OCI-LY1 (cell line): Measurements from ENCODE around the gene RETN.

Experiments used
- H2AFZ ChIP-seq: fragments of 200-600 bp; sonication (generic), shearing (Covaris generic); 2 replicates; pipeline ENCODE4 v1.6.0; 2014; ENCODE audit warnings: antibody characterized with exemption, mild to moderate bottlenecking, low read length
- H3F3A ChIP-seq: fragments of 200-600 bp; sonication (generic), shearing (Covaris generic); 2 replicates; pipeline ENCODE4 v1.6.0; 2014; ENCODE audit warnings: mild to moderate bottlenecking, antibody characterized with exemption, low read length, moderate library complexity; ENCODE audit not compliant: insufficient read depth
- H3K27ac ChIP-seq: fragments of 200-600 bp; sonication (generic); 2 replicates; pipeline ENCODE4 v1.5.1; 2014; ENCODE audit warnings: low read length, mixed run types, mild to moderate bottlenecking, low read depth; ENCODE audit not compliant: poor library complexity, severe bottlenecking
- H3K27me3 ChIP-seq: fragments of 200-600 bp; sonication (generic); 2 replicates; pipeline ENCODE4 v1.6.0; 2014; ENCODE audit warnings: antibody characterized with exemption, mild to moderate bottlenecking, low read length, moderate library complexity; ENCODE audit not compliant: insufficient read depth
- H3K36me3 ChIP-seq: fragments of 200-600 bp; sonication (generic); 2 replicates; pipeline ENCODE4 v1.6.1; 2014; ENCODE audit warnings: mild to moderate bottlenecking, antibody characterized with exemption, low read length, moderate library complexity, mixed read lengths; ENCODE audit not compliant: insufficient read depth
- H3K4me1 ChIP-seq: fragments of 200-600 bp; sonication (generic); 2 replicates; pipeline ENCODE4 v1.5.1; 2014; ENCODE audit warnings: mild to moderate bottlenecking, low read length, moderate library complexity; ENCODE audit not compliant: insufficient read depth, severe bottlenecking
- H3K4me2 ChIP-seq: fragments of 200-600 bp; sonication (generic), shearing (Covaris generic); 2 replicates; pipeline ENCODE4 v1.6.1; 2014; ENCODE audit warnings: low read length
- H3K4me3 ChIP-seq: fragments of 200-600 bp; sonication (generic); 2 replicates; pipeline ENCODE4 v1.5.1; 2014; ENCODE audit warnings: low read length, low read depth, mild to moderate bottlenecking, mixed read lengths; ENCODE audit not compliant: poor library complexity, severe bottlenecking
- H3K79me2 ChIP-seq: fragments of 200-600 bp; shearing (Covaris generic); 2 replicates; pipeline ENCODE4 v1.6.1; 2016; ENCODE audit warnings: mixed run types, low read length, mixed read lengths; ENCODE audit not compliant: insufficient read depth
- H3K9ac ChIP-seq: fragments of 200-600 bp; sonication (generic), shearing (Covaris generic); 2 replicates; pipeline ENCODE4 v1.6.1; 2014; ENCODE audit warnings: mild to moderate bottlenecking, low read length, mixed read lengths
- H3K9me2 ChIP-seq: fragments of 200-600 bp; sonication (generic), shearing (Covaris generic); 2 replicates; pipeline ENCODE4 v1.6.1; 2014; ENCODE audit warnings: low read depth, mild to moderate bottlenecking, low read length, mixed read lengths
- H3K9me3 ChIP-seq: fragments of 200-600 bp; shearing (Covaris generic); 2 replicates; pipeline ENCODE4 v1.6.1; 2014; ENCODE audit warnings: low read length, mixed read lengths
- H4K20me1 ChIP-seq: fragments of 200-600 bp; sonication (generic), shearing (Covaris generic); 2 replicates; pipeline ENCODE4 v1.6.0; 2016; ENCODE audit warnings: mild to moderate bottlenecking, low read length; ENCODE audit not compliant: insufficient read depth
- EZH2 ChIP-seq: fragments of 200-600 bp; sonication (generic), shearing (Covaris generic); IDR thresholded peaks from 2 replicates; pipeline ENCODE4 v1.8.0; 2017; ENCODE audit warnings: borderline replicate concordance, mixed run types, mild to moderate bottlenecking, antibody characterized with exemption, low read length, moderate library complexity, mixed read lengths
- TF ChIP-seq, protein P1 (sequence below): fragments of 200-600 bp; sonication (generic), shearing (Covaris generic); IDR thresholded peaks from 2 replicates; pipeline ENCODE4 v1.5.1; 2017; ENCODE audit warnings: mild to moderate bottlenecking, antibody characterized with exemption, low read length, moderate library complexity, mixed read lengths

The RETN gene

DNA sequence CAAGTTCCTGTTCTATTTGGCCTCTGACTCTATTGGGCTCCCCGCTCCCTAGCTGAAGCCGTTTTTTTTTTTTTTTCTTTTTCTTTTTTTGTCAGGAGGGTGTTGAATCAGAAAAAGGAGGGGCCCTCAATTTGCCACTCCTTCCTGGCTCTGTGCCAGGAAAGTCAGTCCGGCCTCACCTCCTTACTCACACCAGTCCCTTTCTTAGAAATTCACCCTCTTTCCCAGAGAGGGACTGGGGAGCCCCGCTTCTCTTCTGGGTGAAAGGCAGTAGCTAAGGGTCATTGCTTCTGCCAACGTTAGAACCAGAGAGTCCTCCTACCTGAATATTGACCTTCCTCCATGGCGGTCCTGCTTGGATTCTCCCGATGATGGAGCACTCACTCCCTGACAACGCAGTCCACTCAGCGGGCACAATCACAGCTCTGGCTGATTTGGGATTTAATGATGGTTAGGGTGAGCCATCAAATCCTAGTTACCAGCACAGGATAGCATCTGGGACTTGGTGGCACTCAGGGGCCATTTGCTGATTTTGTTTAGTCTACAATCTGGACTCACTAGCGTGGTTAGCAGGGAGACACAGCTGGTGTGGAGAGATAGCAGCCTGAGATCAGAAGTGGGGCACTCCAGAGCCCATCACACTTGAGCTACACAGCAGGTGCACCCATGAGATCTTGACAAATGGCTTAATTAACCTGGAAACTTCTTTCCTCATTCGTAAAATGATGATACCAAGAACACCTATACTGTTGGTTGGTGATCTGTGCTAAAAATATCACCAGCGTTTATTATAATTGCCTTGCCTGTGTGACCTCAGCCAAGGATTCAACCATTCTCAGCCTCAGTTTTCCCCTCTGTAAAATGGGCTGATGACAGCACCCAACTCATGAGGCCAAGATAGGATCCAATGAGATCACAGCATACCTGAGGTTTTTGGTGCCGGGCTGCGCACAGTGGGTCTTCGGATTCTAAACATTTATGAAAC is 30.9 kb downstream of the RETN start:
- no peak overlapping the region for H3K9ac ChIP-seq
- H3K27me3 ChIP-seq = peaks cover 6% of the 10 kb centered on the region; the same call in 1 of the 2 replicates

DNA sequence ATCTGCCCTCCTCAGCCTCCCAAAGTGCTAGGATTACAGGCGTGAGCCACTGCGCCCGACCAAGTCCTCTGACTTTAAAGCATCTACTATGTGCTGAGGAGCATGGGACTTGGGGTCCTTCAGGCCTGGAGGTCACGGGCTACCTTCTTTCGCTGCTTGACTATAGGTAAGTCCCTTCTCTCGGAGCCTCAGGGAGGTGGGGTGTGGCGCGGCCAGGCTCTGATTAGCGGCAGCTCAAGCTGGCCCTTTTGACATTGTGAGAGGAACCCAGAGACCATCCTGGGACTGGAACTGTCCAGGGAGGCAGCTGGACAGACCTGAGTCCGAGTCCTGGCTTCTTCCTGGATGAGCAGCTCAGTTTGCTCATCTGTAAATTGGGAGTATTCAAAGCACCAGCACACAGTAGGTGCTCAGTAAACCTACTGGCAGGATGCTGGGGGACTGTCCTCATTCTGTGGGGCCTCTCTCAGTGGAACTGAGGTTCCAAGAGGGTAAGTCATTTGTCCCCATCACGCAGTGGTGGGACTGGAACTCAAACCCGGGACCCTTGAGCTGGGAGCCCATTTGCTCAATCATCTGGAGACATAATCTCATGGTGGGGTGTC is 32.3 kb downstream of the RETN start:
- Histone ChIP-seq H3F3A (no peaks in the 10 kb centered on the region), H3K4me1 (no peaks in the 10 kb centered on the region), H3K9ac (no peak overlapping the region), H3K9me3 (no peaks in the 10 kb centered on the region), H3K9me2 (no peaks in the 10 kb centered on the region), H4K20me1 (no peaks in the 10 kb centered on the region), H3K79me2 (no peaks in the 10 kb centered on the region), H2AFZ (no peak overlapping the region), H3K4me3 (no peak overlapping the region), H3K36me3 (no peaks in the 10 kb centered on the region), H3K27ac (no peak overlapping the region), H3K27me3 (peaks cover 6% of the 10 kb centered on the region; the same call in 1 of the 2 replicates), H3K4me2 (no peak overlapping the region)
- no peak for TF ChIP-seq EZH2
- TF ChIP-seq, protein P1, sequence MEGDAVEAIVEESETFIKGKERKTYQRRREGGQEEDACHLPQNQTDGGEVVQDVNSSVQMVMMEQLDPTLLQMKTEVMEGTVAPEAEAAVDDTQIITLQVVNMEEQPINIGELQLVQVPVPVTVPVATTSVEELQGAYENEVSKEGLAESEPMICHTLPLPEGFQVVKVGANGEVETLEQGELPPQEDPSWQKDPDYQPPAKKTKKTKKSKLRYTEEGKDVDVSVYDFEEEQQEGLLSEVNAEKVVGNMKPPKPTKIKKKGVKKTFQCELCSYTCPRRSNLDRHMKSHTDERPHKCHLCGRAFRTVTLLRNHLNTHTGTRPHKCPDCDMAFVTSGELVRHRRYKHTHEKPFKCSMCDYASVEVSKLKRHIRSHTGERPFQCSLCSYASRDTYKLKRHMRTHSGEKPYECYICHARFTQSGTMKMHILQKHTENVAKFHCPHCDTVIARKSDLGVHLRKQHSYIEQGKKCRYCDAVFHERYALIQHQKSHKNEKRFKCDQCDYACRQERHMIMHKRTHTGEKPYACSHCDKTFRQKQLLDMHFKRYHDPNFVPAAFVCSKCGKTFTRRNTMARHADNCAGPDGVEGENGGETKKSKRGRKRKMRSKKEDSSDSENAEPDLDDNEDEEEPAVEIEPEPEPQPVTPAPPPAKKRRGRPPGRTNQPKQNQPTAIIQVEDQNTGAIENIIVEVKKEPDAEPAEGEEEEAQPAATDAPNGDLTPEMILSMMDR = no peak

More for the DNA sequence above, 30.9 kb downstream of the RETN start:
- H3K4me1 ChIP-seq = no peaks in the 10 kb centered on the region
- H3K27ac ChIP-seq = no peak overlapping the region
- no peaks in the 10 kb centered on the region for H3F3A ChIP-seq
- H2AFZ ChIP-seq = no peak overlapping the region
- H3K9me3 ChIP-seq = no peaks in the 10 kb centered on the region
- H3K9me2 ChIP-seq = no peaks in the 10 kb centered on the region
- no peaks in the 10 kb centered on the region for H3K36me3 ChIP-seq
- H3K4me2 ChIP-seq = no peak overlapping the region
- H3K79me2 ChIP-seq = no peaks in the 10 kb centered on the region
- no peaks in the 10 kb centered on the region for H4K20me1 ChIP-seq
- no peak overlapping the region for H3K4me3 ChIP-seq
- no peak for TF ChIP-seq EZH2
- TF ChIP-seq, protein P1 = no peak

DNA sequence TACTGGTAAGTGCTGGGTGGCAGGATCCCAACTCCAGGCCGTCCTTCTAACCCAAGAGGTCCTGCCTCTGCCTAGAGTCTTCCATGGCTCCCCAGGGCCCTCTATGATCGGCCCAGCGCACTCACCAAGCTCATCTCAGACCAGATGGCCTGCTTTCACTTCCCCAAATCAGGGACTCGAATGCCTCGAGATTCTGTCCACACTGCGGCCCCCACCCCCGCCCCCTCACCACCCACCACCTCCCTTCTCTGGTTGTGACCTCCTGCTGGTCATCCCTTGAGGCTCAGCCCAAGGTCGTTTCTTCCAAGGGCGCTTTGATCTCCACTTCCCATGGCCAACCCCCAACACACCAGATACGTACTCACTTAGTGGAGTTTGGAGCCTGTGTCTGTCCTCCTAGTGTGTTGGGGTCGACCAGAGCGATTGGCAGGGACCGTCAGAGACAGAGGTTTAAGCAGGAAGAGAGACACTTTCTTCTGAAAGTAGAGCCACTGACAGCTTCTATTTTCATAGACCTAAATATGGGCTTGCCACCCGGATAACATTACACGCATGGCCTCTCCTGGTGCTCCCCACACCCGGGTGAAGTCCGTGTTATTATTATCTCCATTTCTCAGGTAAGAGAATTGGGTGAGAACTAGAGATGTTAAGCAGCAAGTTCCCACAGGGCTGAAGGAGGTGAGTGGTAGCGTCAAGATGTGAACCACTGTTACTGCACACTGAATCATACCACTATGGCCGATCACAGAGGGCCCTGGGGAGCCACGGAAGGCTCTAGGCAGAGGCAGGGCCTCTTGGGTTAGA is 33.0 kb downstream of the RETN start, which contains the start of gene FCER2:
FCER2 (minus strand) TSS at position 478 of the 804 bp plus-strand sequence. CDS start 2,371 bp downstream, outside the sequence.
- H2AFZ ChIP-seq = no peak within 1 kb of the TSS
- H3K27me3 ChIP-seq = peaks cover 6% of the 10 kb centered on the region; the same call in 1 of the 2 replicates
- no peaks in the 10 kb centered on the region for H3K9me3 ChIP-seq
- no peak within 1 kb of the TSS for H3K4me3 ChIP-seq
- H3K4me2 ChIP-seq = no peak within 1 kb of the TSS
- no peaks in the 10 kb centered on the region for H3F3A ChIP-seq
- no peak within 1 kb of the TSS for H3K27ac ChIP-seq
- H3K9ac ChIP-seq = no peak within 1 kb of the TSS
- H4K20me1 ChIP-seq = no peaks in the 10 kb centered on the region
- H3K79me2 ChIP-seq = no peaks in the 10 kb centered on the region
- no peak for TF ChIP-seq EZH2
- TF ChIP-seq, protein P1 = no peak
- H3K36me3 ChIP-seq = no peaks in the 10 kb centered on the region
- no peaks in the 10 kb centered on the region for H3K9me2 ChIP-seq
- H3K4me1 ChIP-seq = no peaks in the 10 kb centered on the region
